Measurements from ENCODE around the gene EXOSC9.

DNA sequence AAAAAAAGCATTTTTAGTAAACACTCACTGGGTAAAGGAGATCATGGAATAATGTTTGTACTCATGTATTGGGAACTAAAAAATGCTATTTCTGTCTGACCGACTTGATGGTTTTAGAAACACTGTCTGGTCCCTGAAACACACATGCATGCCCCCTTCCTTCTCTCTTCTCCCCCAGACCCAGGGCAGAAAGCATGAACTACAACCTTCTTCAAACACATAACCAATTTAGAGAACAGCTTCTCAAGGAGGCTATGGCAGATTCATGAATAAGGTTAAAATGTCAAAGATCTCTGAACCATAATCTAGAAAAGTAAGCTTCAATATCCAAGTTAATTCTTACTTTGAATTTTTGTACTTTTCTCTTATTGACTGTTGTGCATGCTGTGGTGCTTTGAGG, 16.6 kb downstream of the EXOSC9 start:
- TF ChIP-seq, protein P1, sequence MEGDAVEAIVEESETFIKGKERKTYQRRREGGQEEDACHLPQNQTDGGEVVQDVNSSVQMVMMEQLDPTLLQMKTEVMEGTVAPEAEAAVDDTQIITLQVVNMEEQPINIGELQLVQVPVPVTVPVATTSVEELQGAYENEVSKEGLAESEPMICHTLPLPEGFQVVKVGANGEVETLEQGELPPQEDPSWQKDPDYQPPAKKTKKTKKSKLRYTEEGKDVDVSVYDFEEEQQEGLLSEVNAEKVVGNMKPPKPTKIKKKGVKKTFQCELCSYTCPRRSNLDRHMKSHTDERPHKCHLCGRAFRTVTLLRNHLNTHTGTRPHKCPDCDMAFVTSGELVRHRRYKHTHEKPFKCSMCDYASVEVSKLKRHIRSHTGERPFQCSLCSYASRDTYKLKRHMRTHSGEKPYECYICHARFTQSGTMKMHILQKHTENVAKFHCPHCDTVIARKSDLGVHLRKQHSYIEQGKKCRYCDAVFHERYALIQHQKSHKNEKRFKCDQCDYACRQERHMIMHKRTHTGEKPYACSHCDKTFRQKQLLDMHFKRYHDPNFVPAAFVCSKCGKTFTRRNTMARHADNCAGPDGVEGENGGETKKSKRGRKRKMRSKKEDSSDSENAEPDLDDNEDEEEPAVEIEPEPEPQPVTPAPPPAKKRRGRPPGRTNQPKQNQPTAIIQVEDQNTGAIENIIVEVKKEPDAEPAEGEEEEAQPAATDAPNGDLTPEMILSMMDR (conservative IDR thresholded peaks at IDR 0.05; ENCODE audit: low read length), result no peak
- no peak for TF ChIP-seq EZH2phosphoT487 (IDR thresholded peaks at IDR 0.05; ENCODE audit: borderline replicate concordance)
